Kidney (tissue), 14 donors: ENCODE results near the gene EME1. TPM values are rescaled to one million over a fixed set of nuclear protein-coding genes. Genes with fewer than 3 reads are reported as not detected.
A peak's percentile ranks its signal among the peaks of the same experiment; 100 is the strongest.
"Not testable (repeated sequence)": the region's sequence is repeated elsewhere in the genome, so short reads cannot be mapped to it uniquely, and the experiment has no call there.

Experiments used
- DNase-seq, 5 donors: peaks; one replicate each; pipeline ENCODE4 v3.0.0-alpha.2; 2013 to 2020
- FAIRE-seq: peaks from 2 replicates; lab custom pipeline; 2012; peaks lifted over from hg19 to GRCh38; lab: Jason Lieb, UNC
- H3K27ac ChIP-seq, 2 donors: one replicate each; pipeline ENCODE4 v1.7.0; 2013; ENCODE audit warnings: low read depth in 2 of 2, low read length in 2 of 2, inconsistent platforms in 1 of 2
- H3K27me3 ChIP-seq: one replicate; pipeline ENCODE4 v1.7.1; 2013; ENCODE audit warnings: low read length, inconsistent platforms; ENCODE audit not compliant: control insufficient read depth, insufficient read depth
- H3K36me3 ChIP-seq, 3 donors: one replicate each; pipeline versions ENCODE4 v1.7.0 to v1.7.1; 2013; ENCODE audit warnings: low read length in 3 of 3, control low read depth in 1 of 3, inconsistent platforms in 1 of 3; ENCODE audit not compliant: insufficient read depth in 3 of 3, control insufficient read depth in 2 of 3
- H3K4me1 ChIP-seq, 3 donors: one replicate each; pipeline versions ENCODE4 v1.7.0 to v1.7.1; 2013; ENCODE audit warnings: low read length in 3 of 3, inconsistent platforms in 1 of 3, low read depth in 1 of 3; ENCODE audit not compliant: control insufficient read depth in 2 of 3, insufficient read depth in 2 of 3
- H3K4me3 ChIP-seq, 3 donors: one replicate each; pipeline versions ENCODE4 v1.7.0 to v1.8.1; 2013; ENCODE audit warnings: low read length in 3 of 3, control low read depth in 1 of 3, inconsistent platforms in 1 of 3
- H3K9ac ChIP-seq, 3 donors: one replicate each; pipeline versions ENCODE4 v1.7.0 to v1.7.1; 2013; ENCODE audit warnings: low read length in 3 of 3, control low read depth in 1 of 3, inconsistent platforms in 1 of 3
- H3K9me3 ChIP-seq, 3 donors: one replicate each; pipeline versions ENCODE4 v1.7.0 to v1.7.1; 2013; ENCODE audit warnings: low read length in 3 of 3, control low read depth in 1 of 3, inconsistent platforms in 1 of 3; ENCODE audit not compliant: control insufficient read depth in 2 of 3, insufficient read depth in 1 of 3
- CTCF ChIP-seq: IDR thresholded peaks from 3 replicates; pipeline ENCODE4 v1.5.1; 2012; ENCODE audit warnings: mild to moderate bottlenecking, moderate library complexity, borderline replicate concordance; ENCODE audit not compliant: insufficient read depth; ENCODE audit errors: extremely low read depth
- intact Hi-C: fragments of 100-400 bp; cut with DNase I; formaldehyde crosslinking; loops from one replicate; pipeline ENCODE4 v1.11.1; 2022
- polyA plus RNA-seq: library from polyadenylated mRNA; stranded (reverse); fragments of 350-450 nt; fragmentation: Illumina TruSeq; extraction: RNeasy Lipid Tissue Mini Kit (QIAGEN cat#74804); gene quantifications from one replicate; pipeline ENCODE4 v1.2.3, GENCODE V29; 2014; ENCODE audit warnings: low read depth, low replicate concordance; ENCODE audit not compliant: insufficient read depth
- total RNA-seq: library from RNA; stranded (reverse); fragmentation: NEBNext Ultra II Directional; extraction: Animal tissue kit (Norgen Biotek cat#: 25700); gene quantifications from one replicate; pipeline ENCODE4 v1.2.1, GENCODE V29; 2021
- donor health status: control.
- donor health status: control.
- donor health status: control.
- donor health status: control.
- donor health status: control.
- donor health status: DM: yes; HTN: yes; CAD: no.
- donor health status: Normal renal cell carcinoma (clear cell type).

The EME1 gene
- total and polyA plus RNA-seq, 2 donors from 2014 or later, result 1.0 TPM; not detected in 1

GRCh38 chr17:50426814-50427787 is 54.1 kb downstream of the EME1 start:
- Histone ChIP-seq H3K9me3 (no peaks in the 10 kb centered on the region), H3K36me3 (peaks cover 0 to under 1% (median 0%) of the 10 kb centered on the region in 3 donors), H3K4me3 (peak overlapping the region; percentile 57 to 90 (median 77)), H3K9ac (peak overlapping the region; percentile 0 to 88 (median 83)), H3K4me1 (peaks cover 6 to 23% (median 17%) of the 10 kb centered on the region in 3 donors), H3K27ac (peak overlapping the region; percentile 59 to 82), H3K27me3 (no peaks in the 10 kb centered on the region)
- peak in 4 of 5 donors; percentile 46 to 66 (median 54) for DNase-seq
- TF ChIP-seq CTCF, result no peak
- intact Hi-C loops, result no loop called here
- FAIRE-seq, result no peak

- Histone ChIP-seq H3K4me1 (peaks cover 6 to 27% (median 25%) of the 10 kb centered on the region in 3 donors), H3K4me3 (peak overlapping the region in 2 of 3 donors; percentile 77 to 90), H3K9ac (peak overlapping the region in 1 of 3 donors; percentile 83), H3K27ac (peak overlapping the region; percentile 59 to 68)
- FAIRE-seq, H3K27me3 ChIP-seq, H3K36me3 ChIP-seq, H3K9me3 ChIP-seq, DNase-seq, intact Hi-C loops: not testable (repeated sequence)
Measured at GRCh38 chr17:50428126-50428525, 55.1 kb downstream of the EME1 start.

GRCh38 chr17:50428831-50429424 is 55.9 kb downstream of the EME1 start:
- Histone ChIP-seq H3K36me3 (peaks cover 0 to 5% (median 0%) of the 10 kb centered on the region in 3 donors), H3K4me3 (peak overlapping the region; percentile 3 to 61 (median 35)), H3K9me3 (no peaks in the 10 kb centered on the region), H3K27ac (peak overlapping the region; percentile 81 to 84), H3K4me1 (peaks cover 6 to 27% (median 25%) of the 10 kb centered on the region in 3 donors), H3K9ac (peak overlapping the region in 1 of 3 donors; percentile 64), H3K27me3 (no peaks in the 10 kb centered on the region)
- DNase-seq (peak in 3 of 5 donors; percentile 19 to 58 (median 40)), FAIRE-seq (no peak)
- intact Hi-C loops, result no loop called here
- TF ChIP-seq CTCF, result no peak
